H9 (cell line): ENCODE measurements around the gene MYO5B. TPM values are rescaled to one million over a fixed set of nuclear protein-coding genes. Genes with fewer than 3 reads are reported as not detected.
"Not testable (repeated sequence)": the region's sequence is repeated elsewhere in the genome, so short reads cannot be mapped to it uniquely, and the experiment has no call there.

Experiments
- DNase-seq: peaks from one replicate; pipeline ENCODE4 v3.0.0-alpha.2; 2017
- H2AFZ ChIP-seq: one replicate; pipeline ENCODE4 v1.6.1; 2013; ENCODE audit warnings: mild to moderate bottlenecking, low read length, control low read depth, moderate library complexity
- H2AK5ac ChIP-seq: 2 replicates; pipeline ENCODE4 v1.6.1; 2013; ENCODE audit warnings: low read length, control low read depth, mixed read lengths; ENCODE audit not compliant: insufficient read length
- H2BK120ac ChIP-seq: one replicate; pipeline ENCODE4 v1.6.1; 2013; ENCODE audit warnings: low read depth, mild to moderate bottlenecking, low read length, control low read depth, inconsistent platforms; ENCODE audit not compliant: poor library complexity, severe bottlenecking
- H2BK12ac ChIP-seq: 2 replicates; pipeline ENCODE4 v1.6.1; 2013; ENCODE audit warnings: low read length, control low read depth, mixed read lengths, low read depth; ENCODE audit not compliant: insufficient read length
- H2BK15ac ChIP-seq: 2 replicates; pipeline ENCODE4 v1.6.1; 2013; ENCODE audit warnings: low read depth, low read length, control low read depth
- H2BK20ac ChIP-seq: one replicate; pipeline ENCODE4 v1.6.1; 2013; ENCODE audit warnings: low read depth, mild to moderate bottlenecking, low read length, control low read depth, inconsistent platforms; ENCODE audit not compliant: poor library complexity, severe bottlenecking
- H2BK5ac ChIP-seq: 2 replicates; pipeline ENCODE4 v1.6.1; 2013; ENCODE audit warnings: low read length, control low read depth, mixed read lengths; ENCODE audit not compliant: insufficient read length
- H3K14ac ChIP-seq: 2 replicates; pipeline ENCODE4 v1.6.1; 2013; ENCODE audit warnings: low read length, control low read depth; ENCODE audit not compliant: insufficient read depth
- H3K18ac ChIP-seq: 2 replicates; pipeline ENCODE4 v1.6.1; 2013; ENCODE audit warnings: low read depth, mild to moderate bottlenecking, mixed read lengths, low read length, control low read depth; ENCODE audit not compliant: insufficient read length
- H3K23ac ChIP-seq: 2 replicates; pipeline ENCODE4 v1.6.1; 2013; ENCODE audit warnings: low read length, control low read depth, mixed read lengths, low read depth; ENCODE audit not compliant: insufficient read length
- H3K23me2 ChIP-seq: 2 replicates; pipeline ENCODE4 v1.6.1; 2013; ENCODE audit warnings: low read depth, mild to moderate bottlenecking, mixed read lengths, low read length, control low read depth; ENCODE audit not compliant: insufficient read length, poor library complexity, severe bottlenecking
- H3K27ac ChIP-seq: 2 replicates; pipeline ENCODE4 v1.5.1; 2013; ENCODE audit warnings: low read length, control low read depth, mixed read lengths, low read depth; ENCODE audit not compliant: insufficient read length
- H3K27me3 ChIP-seq: 2 replicates; pipeline ENCODE4 v1.6.1; 2013; ENCODE audit warnings: low read length, control low read depth, inconsistent platforms; ENCODE audit not compliant: insufficient read depth
- H3K4ac ChIP-seq: 2 replicates; pipeline ENCODE4 v1.6.1; 2013; ENCODE audit warnings: low read depth, mild to moderate bottlenecking, control low read depth, inconsistent platforms, low read length, moderate library complexity
- H3K4me1 ChIP-seq: 2 replicates; pipeline ENCODE4 v1.6.1; 2013; ENCODE audit warnings: low read length, control low read depth, inconsistent platforms; ENCODE audit not compliant: insufficient read depth
- H3K4me2 ChIP-seq: 2 replicates; pipeline ENCODE4 v1.6.1; 2013; ENCODE audit warnings: low read length, control low read depth, mixed read lengths; ENCODE audit not compliant: insufficient read length, insufficient read depth
- H3K56ac ChIP-seq: 2 replicates; pipeline ENCODE4 v1.6.1; 2013; ENCODE audit warnings: low read depth, mild to moderate bottlenecking, mixed read lengths, low read length, control low read depth; ENCODE audit not compliant: insufficient read length
- H3K79me1 ChIP-seq: 2 replicates; pipeline ENCODE4 v1.6.1; 2013; ENCODE audit warnings: low read depth, mild to moderate bottlenecking, moderate library complexity, low read length, control low read depth, inconsistent platforms; ENCODE audit not compliant: insufficient read depth, poor library complexity, severe bottlenecking
- H3K79me2 ChIP-seq: 2 replicates; pipeline ENCODE4 v1.6.1; 2013; ENCODE audit warnings: low read length, control low read depth, inconsistent platforms; ENCODE audit not compliant: insufficient read depth
- H3K9ac ChIP-seq: 2 replicates; pipeline ENCODE4 v1.6.1; 2013; ENCODE audit warnings: low read length, control low read depth, mixed read lengths; ENCODE audit not compliant: insufficient read length; ENCODE audit errors: extremely low read depth
- H3K9me3 ChIP-seq: one replicate; pipeline ENCODE4 v1.6.1; 2013; ENCODE audit warnings: low read depth, low read length, inconsistent platforms; ENCODE audit not compliant: control insufficient read depth
- H3T11ph ChIP-seq: one replicate; pipeline ENCODE4 v1.6.1; 2013; ENCODE audit warnings: mild to moderate bottlenecking, low read length, control low read depth, inconsistent platforms
- H4K20me1 ChIP-seq: one replicate; pipeline ENCODE4 v1.6.1; 2013; ENCODE audit not compliant: control insufficient read depth, insufficient read length, insufficient read depth
- H4K5ac ChIP-seq: 2 replicates; pipeline ENCODE4 v1.6.1; 2013; ENCODE audit warnings: low read depth, mild to moderate bottlenecking, mixed read lengths, low read length, control low read depth; ENCODE audit not compliant: insufficient read length
- H4K8ac ChIP-seq: replicated peaks from 2 replicates; pipeline ENCODE4 v1.6.1; 2013; ENCODE audit warnings: low read length, control low read depth, mixed read lengths, low read depth; ENCODE audit not compliant: insufficient read length
- H4K91ac ChIP-seq: 2 replicates; pipeline ENCODE4 v1.6.1; 2013; ENCODE audit warnings: low read depth, mild to moderate bottlenecking, moderate library complexity, mixed read lengths, low read length, control low read depth; ENCODE audit not compliant: insufficient read length
- H3K27ac Mint-ChIP-seq, 3 experiments: 2 replicates in 2 of 3; 3 replicates in 1 of 3; pipeline ENCODE4 v1.8.0; 2020 to 2021; ENCODE audit warnings: mixed read lengths in 3 of 3, mild to moderate bottlenecking in 1 of 3, moderate library complexity in 1 of 3
- H3K27me3 Mint-ChIP-seq: 2 replicates; pipeline ENCODE4 v1.8.0; 2021; ENCODE audit warnings: low read depth, mild to moderate bottlenecking, moderate library complexity, mixed read lengths
- H3K36me3 Mint-ChIP-seq, 3 experiments: 2 replicates in 2 of 3; 3 replicates in 1 of 3; pipeline ENCODE4 v1.8.0; 2020 to 2021; ENCODE audit warnings: low read depth in 3 of 3, mixed read lengths in 3 of 3; ENCODE audit not compliant: insufficient read depth in 1 of 3
- H3K4me1 Mint-ChIP-seq, 2 experiments: 2 replicates each; pipeline ENCODE4 v1.8.0; 2020; ENCODE audit warnings: mixed read lengths in 2 of 2
- H3K4me3 Mint-ChIP-seq, 2 experiments: 2 replicates in 1 of 2; 3 replicates in 1 of 2; pipeline ENCODE4 v1.8.0; 2020 to 2021; ENCODE audit warnings: mild to moderate bottlenecking in 2 of 2, mixed read lengths in 2 of 2, moderate library complexity in 1 of 2
- H3K9me3 Mint-ChIP-seq, 2 experiments: 2 replicates in 1 of 2; 3 replicates in 1 of 2; pipeline ENCODE4 v1.8.0; 2020; ENCODE audit warnings: mild to moderate bottlenecking in 2 of 2, mixed read lengths in 2 of 2, moderate library complexity in 1 of 2
- WGBS: extraction: QIAGEN DNeasy Blood & Tissue Kit; methylation state at CpG from one replicate; pipeline ENCODE4 v1.1.7; 2013; ENCODE audit warnings: missing lambda C conversion rate, low lambda C conversion rate, mixed read lengths; ENCODE audit not compliant: insufficient read length; ENCODE audit errors: extremely low coverage; 5-methylcytosine and 5-hydroxymethylcytosine counted together
- total RNA-seq: library from RNA; stranded (reverse); gene quantifications from 2 replicates; pipeline ENCODE4 v1.2.1, GENCODE V29; 2021

MYO5B gene
- total RNA-seq, 1 experiment from 2014 or later = 9.3 TPM

- not testable (repeated sequence) for H2AK5ac ChIP-seq, H3K4me3 Mint-ChIP-seq, H3K4ac ChIP-seq, H3K56ac ChIP-seq, H3K79me1 ChIP-seq, H4K20me1 ChIP-seq, H4K8ac ChIP-seq, H3K18ac ChIP-seq, H3K4me2 ChIP-seq, H2BK12ac ChIP-seq, H3K23me2 ChIP-seq, H3K27ac Mint-ChIP-seq, H3K27me3 ChIP-seq, H3T11ph ChIP-seq, H3K14ac ChIP-seq, H2AFZ ChIP-seq, H3K27ac ChIP-seq, H2BK5ac ChIP-seq, H3K27me3 Mint-ChIP-seq, H3K9ac ChIP-seq, H2BK20ac ChIP-seq, H4K5ac ChIP-seq, H4K91ac ChIP-seq, H3K4me1 ChIP-seq, DNase-seq, H2BK15ac ChIP-seq, H2BK120ac ChIP-seq, H3K23ac ChIP-seq
- Histone ChIP-seq H3K79me2 (peaks cover 20% of the 10 kb centered on the region; the same call in 1 of the 2 replicates), H3K9me3 (peaks cover 13% of the 10 kb centered on the region)
- WGBS = no CpG with 5 or more reads among the region's 10 CpGs
- peaks cover 18 to 19% of the 10 kb centered on the region in 2 experiments for H3K4me1 Mint-ChIP-seq
- H3K36me3 Mint-ChIP-seq = peaks cover 30 to 33% (median 31%) of the 10 kb centered on the region in 3 experiments
- H3K9me3 Mint-ChIP-seq = peaks cover 24 to 28% of the 10 kb centered on the region in 2 experiments
Measured at GRCh38 chr18:49808553-49809191, 386.3 kb downstream of the MYO5B start.
